GM21576 (cell line): ENCODE measurements around the gene BEAN1.

Experiments
- ATAC-seq: cut with Tn5 transposase; IDR thresholded peaks from one replicate; pipeline ENCODE4 v1.9.1; 2021; ENCODE audit warnings: mild to moderate bottlenecking, moderate library complexity; ENCODE audit not compliant: unreplicated experiment

BEAN1 gene, protein sequence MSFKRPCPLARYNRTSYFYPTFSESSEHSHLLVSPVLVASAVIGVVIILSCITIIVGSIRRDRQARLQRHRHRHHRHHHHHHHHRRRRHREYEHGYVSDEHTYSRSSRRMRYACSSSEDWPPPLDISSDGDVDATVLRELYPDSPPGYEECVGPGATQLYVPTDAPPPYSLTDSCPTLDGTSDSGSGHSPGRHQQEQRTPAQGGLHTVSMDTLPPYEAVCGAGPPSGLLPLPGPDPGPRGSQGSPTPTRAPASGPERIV

DNA sequence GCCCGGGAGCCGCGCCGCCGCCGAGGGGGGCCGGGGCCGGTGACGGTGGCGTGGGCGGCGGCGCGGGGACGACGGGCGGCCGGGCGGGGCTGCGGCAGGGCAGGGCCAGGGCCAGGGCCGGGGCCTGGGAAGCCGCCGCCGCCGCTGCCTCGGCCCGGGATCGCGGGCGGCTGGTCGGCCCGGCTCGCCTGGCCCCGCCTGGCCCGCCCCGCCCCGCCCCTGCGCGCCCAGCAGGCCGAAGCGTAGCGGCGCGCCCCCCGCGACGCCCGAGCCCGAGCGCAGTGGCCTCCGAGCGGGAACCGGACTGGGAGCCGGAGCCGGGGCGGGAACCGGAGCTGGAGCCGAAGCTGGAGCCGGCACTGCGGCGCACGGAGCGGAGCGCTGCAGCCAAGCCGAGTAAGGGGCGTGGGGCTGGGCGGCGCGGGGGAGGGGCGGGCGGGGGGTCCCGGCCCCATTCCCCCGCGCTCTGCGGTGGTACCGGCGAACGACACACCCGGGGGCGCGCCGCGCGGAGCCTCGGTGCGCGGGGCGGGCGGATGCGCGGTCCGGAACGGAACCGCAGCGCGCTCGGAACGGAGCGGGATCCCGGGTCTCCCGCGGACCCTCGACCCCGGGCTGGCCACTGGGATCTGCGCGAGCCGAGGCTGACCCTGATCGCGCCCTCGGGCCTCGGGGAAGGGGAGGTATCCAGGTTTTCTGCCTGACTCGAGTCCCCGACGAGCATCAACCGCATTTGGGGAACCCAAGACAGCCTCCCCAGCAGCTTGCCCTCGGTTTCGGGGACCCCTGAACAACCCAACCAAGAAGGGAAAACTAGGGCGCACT lies at the start of gene BEAN1:
Gene BEAN1, plus strand, starts transcription at position 260 of the 825 bp plus-strand sequence. CDS start 10,382 bp downstream, outside the sequence.
- ATAC-seq = no peak

DNA sequence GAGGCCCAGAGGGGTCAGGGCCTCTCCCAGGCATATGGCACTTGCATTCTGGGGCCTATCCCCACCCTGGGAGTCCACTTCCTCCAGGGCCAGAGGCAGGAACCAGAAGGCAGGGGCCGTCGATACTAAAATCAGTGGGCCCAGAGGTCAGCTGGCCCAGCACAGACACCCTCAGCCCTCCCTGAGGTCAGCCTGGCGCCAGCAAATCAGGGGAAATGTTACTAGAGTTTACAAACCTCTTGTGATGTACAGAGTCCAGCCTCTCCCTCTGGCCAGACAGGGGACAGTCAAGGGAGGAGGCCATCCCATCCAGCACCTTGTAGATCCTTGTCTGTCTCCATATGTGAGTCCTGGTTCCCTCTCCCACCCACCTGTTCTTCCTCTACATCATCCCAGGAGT lies 49.8 kb upstream of the BEAN1 start:
- ATAC-seq = no peak

DNA sequence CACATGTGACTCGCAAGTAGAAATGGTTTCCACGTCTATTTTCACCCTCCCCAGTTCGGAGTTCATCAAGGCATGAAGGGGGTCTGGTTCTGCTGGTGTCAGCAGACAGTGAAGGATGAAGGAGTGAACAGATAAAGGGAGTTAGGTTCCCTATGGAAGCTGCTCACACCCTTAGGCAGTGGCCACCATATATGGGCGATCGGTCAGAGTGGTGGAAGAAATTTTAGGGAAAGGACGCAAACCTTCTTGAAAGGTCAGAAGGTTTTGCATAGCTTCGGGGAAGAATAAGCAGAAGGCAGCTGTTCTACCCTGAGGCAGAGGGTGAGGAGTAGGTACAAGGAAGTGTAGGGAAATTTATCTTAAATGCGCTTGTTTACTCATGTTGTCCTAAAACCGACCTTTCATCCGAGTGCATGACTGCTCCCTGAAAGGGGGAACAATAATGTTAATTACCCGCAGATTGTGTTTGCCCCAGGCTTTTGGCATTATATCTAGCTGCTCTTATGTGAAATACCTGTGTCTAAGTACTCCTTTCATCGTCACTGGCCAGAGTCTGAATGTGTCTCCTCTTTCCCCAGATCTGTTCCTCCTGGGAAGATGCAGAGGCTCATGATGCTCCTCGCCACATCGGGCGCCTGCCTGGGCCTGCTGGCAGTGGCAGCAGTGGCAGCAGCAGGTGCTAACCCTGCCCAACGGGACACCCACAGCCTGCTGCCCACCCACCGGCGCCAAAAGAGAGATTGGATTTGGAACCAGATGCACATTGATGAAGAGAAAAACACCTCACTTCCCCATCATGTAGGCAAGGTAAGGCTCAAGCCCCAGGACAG lies 48.1 kb upstream of the BEAN1 start:
- ATAC-seq = no peak

DNA sequence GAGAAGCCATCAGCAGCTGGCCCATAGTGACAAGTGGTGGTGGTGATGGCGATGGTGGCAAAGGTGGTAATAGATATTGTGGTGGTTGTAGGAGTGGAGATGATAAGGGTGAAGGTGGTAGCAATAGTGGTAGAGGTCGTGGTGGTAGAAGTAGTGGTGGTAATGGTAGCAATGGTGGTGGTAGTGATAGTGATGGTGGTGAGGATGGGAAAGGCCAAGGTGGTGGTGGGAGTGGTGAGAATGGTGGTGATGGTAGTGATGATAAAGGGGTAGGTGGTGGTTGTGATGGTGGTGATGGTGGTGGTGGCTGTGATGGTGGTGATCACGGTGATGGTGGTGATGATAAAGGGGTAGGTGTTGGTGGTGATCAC lies 47.5 kb upstream of the BEAN1 start:
- no peak for ATAC-seq

DNA sequence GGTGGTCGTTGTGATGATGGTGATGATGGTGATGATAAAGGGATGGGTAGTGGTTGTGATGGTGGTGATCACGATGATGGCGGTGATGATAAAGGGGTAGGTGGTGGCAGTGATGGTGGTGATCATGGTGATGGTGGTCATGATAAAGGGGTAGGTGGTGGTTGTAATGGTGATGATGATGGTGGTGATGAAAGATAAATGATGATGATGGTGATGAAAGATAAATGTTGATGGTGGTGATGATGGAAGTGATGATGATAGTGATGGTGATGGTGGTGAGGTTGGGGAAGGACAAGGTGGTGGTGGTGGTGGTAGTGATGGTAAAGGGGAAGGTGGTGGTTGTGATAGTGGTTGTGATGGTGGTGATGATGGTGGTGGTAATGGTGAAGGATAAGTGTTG lies 46.7 kb upstream of the BEAN1 start:
- no peak for ATAC-seq

DNA sequence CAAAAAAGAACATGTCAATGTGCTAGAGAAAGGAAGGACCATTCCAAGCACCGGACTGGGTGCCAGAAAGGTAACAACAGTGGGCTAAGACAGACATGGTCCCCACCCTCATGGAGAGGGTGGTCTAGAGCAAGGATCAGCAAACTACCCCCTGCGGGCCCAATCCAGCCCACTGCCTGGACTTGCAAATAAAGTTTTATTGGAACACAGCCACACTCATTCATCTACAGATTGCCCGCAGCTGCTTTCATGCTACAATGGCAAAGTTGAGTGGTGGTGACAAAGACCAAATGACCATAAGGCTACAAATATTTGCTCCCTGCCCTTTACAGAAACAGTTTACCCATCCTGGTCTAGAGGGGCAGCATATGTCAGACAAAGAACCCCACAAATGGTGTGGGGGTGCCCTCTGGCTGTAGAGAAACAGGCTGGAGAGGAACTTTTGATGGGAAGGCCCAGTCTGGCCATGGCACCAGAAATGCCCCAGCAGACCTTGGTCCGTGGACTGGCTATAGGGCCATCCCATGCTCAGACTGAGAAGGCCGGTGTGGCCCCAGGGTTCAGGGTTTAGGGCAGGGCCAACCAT lies 45.4 kb upstream of the BEAN1 start:
- no peak for ATAC-seq

DNA sequence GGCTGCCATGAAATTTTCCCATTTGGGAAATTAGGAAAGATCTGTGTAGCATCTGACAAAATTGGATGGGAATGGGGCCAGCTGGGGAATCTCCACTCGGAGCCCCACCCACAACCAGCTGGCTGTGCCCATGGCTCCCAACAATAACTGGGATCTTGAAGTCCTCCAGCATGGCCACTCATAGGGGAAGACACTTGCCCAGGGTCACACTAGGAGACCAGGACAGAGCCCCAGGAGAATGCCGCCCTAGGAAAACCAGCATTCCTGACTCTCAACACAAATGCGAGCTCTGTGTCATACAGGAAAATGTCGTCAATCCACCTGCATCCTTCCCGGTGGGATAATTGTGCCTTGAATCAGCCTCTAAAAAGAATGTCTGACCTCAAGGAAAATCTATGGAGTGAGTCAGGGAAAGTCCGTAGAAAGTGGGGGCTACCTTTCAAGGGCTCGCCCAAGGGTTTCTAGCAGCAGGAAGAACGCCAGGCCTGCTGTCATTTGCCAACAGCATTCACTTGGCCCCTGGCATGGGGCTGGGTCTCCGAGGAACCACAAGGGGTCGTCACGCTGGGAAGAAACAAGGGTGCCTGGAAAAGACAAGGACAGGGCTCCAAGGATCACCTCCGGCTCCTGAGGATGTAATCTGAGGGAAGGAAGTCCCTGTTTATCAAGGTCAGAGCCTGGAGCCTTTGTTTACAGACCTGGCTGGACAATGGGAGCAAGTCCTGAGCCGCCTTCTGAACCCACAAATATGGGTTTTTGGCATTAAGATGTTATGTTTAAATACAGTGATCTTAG lies 44.7 kb upstream of the BEAN1 start:
- no peak for ATAC-seq

DNA sequence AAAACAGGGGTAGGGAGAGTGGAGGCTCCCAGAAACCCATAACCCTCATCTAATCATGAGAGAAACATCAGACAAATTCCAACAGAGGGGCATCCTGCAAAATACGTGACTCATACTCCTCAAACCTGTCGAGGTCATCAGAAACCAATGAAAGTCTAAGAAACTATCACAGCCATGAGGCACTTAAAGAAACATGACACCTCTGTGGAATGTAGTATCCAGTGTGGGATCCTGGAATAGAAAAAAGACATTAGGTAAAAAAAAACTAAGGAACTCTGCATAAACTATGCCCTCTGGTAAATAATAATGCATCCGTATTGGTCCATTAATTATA lies 44.2 kb upstream of the BEAN1 start:
- no peak for ATAC-seq

DNA sequence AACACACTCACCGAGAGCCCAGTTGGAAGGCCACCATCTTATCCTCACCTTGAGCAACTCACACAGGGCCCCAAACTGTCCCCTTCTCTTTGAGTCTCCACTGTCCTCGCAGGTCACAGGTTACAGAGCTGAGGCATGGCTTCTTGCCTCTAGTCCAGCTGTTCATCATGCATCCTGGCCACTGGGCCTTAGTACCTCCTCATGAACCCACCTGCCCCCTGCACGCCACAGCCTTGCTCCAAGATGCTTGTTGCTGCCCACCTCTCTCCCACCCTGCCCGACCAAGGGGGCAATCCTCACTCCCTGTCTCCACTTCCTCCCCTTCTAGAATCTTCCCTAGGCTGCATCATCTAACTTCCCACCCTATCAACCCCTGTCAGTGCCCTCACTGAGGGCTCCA lies 43.5 kb upstream of the BEAN1 start:
- no peak for ATAC-seq

DNA sequence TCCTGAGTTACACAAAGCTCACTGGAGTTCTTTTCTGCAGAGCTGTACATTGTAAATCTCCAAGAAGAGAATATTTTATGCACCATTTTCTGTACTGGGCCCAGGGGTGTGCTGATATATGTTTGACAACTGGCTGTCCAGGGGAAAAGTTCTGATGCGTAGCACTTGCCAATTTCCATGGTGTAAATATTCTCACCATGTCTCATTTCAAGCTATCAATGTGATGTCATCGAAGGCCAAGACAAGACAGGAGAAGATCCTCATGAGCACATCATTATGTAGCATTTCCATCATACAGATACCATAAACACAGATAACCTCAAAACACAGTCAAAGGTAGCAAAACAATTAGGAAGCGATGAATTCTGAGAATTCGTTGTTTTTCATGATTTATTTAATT lies 41.7 kb upstream of the BEAN1 start:
- ATAC-seq = no peak

DNA sequence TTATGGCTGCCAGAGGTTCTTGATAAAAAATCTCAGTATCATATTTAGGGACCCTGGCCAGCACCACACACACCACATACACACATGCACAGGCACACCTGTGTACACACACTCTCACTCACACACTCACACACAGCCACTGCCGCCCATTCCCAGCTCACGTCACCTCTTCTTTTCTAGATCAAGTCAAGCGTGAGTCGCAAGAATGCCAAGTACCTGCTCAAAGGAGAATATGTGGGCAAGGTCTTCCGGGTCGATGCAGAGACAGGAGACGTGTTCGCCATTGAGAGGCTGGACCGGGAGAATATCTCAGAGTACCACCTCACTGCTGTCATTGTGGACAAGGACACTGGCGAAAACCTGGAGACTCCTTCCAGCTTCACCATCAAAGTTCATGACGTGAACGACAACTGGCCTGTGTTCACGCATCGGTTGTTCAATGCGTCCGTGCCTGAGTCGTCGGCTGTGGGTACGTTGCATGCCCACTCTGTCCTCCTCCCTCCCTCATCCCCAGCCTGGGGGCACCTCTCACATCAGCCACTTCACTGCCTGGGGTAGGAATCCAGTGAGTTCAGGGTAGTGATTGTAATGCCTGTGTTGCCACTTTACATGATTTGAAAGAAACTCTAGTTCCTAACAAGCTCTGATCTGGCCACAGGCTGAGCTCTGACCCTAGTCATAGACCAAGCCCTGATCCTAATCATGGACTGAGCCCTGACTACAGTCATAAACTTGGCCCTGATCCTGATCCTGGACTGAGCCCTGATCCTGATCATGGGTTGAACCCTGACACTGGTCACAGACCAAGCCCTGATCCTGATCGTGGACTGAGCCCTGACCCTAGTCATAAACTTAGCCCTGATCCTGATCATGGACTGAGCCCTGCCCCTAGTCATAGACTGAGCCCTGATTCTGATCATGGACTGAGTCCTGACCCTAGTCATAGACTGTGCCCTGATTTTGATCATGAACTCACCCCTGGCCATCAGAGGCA lies 40.2 kb upstream of the BEAN1 start:
- ATAC-seq = no peak

DNA sequence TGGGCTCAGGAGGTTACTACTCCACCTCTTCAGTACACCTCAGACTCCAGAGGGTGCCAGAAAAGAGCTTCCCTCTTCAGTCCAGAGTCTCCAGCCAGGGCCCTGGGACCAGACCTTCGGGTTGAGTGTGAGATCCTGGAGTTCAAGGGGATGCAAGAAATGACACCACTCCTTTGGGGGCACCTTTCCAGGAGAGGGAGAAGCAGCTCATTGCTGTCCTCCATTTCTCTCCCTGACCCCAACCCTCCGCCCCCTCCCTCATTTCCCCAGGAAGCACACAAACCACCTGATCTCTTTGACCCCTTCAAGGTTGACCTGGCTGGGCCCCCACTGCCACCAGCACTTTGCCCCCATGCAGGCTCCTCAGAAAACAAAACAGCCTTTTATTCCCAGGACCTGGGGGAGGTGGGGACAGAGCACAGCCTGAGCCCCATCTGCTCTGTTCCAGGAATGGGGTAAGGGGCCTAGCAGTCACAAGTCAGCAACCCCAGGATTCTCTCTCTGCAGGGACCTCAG lies 39.2 kb upstream of the BEAN1 start:
- ATAC-seq = no peak

DNA sequence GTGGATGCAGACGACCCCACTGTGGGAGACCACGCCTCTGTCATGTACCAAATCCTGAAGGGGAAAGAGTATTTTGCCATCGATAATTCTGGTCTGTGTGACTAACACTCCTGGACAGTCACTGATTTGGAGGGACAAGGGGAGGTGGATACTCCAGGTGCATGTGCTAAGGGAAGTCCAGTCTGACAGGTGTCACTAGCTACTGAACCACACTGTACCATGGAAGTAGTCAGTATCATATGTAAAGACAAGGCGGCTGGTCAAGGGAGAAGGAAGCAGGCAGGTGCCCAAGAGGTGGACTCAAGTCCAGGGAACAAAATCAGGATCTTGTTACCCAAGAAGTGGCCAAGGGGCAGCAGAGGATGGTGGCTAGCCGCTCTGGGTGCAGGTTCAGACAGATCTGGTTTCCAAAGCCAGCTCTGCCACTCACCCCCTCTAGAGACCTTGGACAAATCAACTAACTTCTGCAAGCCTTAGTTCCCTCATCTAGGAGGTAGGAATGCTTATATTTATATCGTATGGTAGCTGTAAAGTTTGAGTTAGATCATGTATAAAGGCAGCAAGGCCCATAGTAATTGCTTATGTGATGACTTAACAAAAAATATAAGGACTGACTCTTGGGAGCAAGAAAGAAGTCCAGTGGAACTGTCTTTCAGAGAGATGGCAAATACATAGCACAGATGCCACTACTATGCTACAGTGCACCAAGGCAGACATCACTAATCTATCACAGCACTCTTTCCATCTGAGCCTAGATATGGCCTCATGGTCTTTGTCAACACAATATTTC lies 38.5 kb upstream of the BEAN1 start:
- no peak for ATAC-seq

DNA sequence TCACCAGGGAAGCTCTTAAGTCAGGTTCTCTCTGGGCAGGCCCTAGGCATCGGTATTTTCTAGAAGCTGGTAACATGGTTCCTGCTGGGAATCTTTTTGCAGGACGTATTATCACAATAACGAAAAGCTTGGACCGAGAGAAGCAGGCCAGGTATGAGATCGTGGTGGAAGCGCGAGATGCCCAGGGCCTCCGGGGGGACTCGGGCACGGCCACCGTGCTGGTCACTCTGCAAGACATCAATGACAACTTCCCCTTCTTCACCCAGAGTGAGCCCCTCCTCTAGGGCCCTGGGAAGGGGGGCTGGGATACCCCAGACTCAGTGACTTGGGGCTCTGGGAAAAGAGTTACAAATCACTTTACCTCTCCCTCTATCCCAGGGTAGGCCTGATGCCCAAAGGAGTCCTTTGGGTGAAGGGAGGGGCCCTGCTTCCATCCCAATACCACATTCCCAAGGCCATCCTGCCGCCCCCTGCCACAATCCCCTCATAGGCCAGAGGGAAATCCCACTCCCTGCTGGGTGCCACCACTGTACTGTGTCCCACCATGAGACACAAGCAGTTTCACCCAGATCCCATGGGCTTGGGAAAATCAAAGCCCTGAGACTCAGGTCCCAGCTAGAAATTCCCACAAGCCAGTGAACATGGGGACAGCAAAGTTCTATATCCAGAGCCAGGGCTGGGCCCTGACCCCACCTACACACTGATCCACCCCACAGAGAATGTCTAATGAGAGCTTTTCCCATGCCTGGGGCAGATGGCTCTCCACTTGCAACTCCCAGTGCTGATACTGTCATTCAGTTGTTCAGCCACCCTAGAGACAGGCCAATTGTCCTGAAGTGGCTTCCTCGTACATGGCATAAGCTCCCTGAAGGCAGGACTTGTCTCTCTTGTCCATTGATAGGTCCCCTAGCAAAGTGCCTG lies 37.6 kb upstream of the BEAN1 start:
- ATAC-seq = no peak

DNA sequence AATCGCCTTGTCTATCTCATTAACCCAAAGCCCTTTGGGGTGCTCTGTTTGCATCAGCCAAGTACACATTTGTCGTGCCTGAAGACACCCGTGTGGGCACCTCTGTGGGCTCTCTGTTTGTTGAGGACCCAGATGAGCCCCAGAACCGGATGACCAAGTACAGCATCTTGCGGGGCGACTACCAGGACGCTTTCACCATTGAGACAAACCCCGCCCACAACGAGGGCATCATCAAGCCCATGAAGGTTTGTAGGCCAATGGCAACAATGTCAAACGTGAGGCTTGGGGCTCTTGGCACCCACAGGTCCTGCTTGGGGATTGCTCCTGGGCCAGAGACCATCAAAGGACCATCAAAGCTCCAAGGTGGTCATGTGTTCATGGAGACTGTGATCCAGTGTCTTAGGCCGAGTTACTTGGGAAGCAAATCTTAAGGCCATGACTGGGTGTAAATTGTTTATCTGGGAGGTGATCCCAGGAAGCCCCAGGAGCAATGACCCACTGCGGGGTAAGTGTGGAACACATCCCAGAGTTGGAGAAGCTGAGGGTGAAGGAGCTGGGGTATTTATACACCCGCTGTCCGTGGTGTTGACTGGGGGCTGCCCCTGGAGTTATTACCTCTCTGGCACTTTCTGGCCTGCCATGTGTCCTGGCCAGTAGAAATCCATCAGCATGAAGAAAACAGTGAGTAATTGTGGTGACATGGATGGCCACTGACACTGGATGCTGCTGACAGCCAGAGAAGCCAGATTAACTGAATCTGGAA lies 36.6 kb upstream of the BEAN1 start:
- no peak for ATAC-seq
